NOMO-1 (cell line): Measurements from ENCODE around the gene GRPEL2.
A peak's percentile ranks its signal among the peaks of the same experiment; 100 is the strongest.

Experiments
- DNase-seq, 2 experiments: peaks; one replicate each; lab custom pipeline; 2025; ENCODE audit not compliant: unreplicated experiment in 2 of 2; lab: John Stamatoyannopoulos, UW

The GRPEL2 gene

GRCh38 chr5:149317281-149318048 is 27.8 kb upstream of the GRPEL2 start:
- peak; percentile 3 to 53 for DNase-seq

GRCh38 chr5:149319174-149319573 is 26.1 kb upstream of the GRPEL2 start:
- DNase-seq: no peak

GRCh38 chr5:149320791-149321330 is 24.4 kb upstream of the GRPEL2 start:
- DNase-seq: no peak

GRCh38 chr5:149322518-149322917 is 22.8 kb upstream of the GRPEL2 start:
- DNase-seq: no peak

GRCh38 chr5:149323210-149323609 is 22.1 kb upstream of the GRPEL2 start:
- no peak for DNase-seq

- no peak for DNase-seq
Observed at GRCh38 chr5:149323621-149324205, 21.6 kb upstream of the GRPEL2 start.

- DNase-seq: no peak
Observed at GRCh38 chr5:149324641-149325040, 20.7 kb upstream of the GRPEL2 start.

- no peak for DNase-seq
Observed at GRCh38 chr5:149325166-149325735, 20.0 kb upstream of the GRPEL2 start.

- no peak for DNase-seq
Observed at GRCh38 chr5:149325894-149326293, 19.4 kb upstream of the GRPEL2 start.

GRCh38 chr5:149326611-149327010 is 18.7 kb upstream of the GRPEL2 start:
- no peak for DNase-seq

GRCh38 chr5:149328177-149328576 is 17.1 kb upstream of the GRPEL2 start:
- no peak for DNase-seq

GRCh38 chr5:149333711-149334443 is 11.4 kb upstream of the GRPEL2 start:
- no peak for DNase-seq

- no peak for DNase-seq
Observed at GRCh38 chr5:149337736-149338135, 7.6 kb upstream of the GRPEL2 start.

GRCh38 chr5:149338364-149338763 is 6.9 kb upstream of the GRPEL2 start:
- no peak for DNase-seq

GRCh38 chr5:149340920-149341319 is 4.4 kb upstream of the GRPEL2 start:
- DNase-seq: no peak

GRCh38 chr5:149341876-149342275 is 3.4 kb upstream of the GRPEL2 start:
- no peak for DNase-seq

- DNase-seq: peak in 1 of 2 experiments; percentile 58
Observed at GRCh38 chr5:149344151-149344550, 1.1 kb upstream of the GRPEL2 start.

- DNase-seq: peak in 1 of 2 experiments; percentile 25
Observed at GRCh38 chr5:149345892-149346222, 558 bp downstream of the GRPEL2 start.

- no peak for DNase-seq
Observed at GRCh38 chr5:149348518-149348917, 3.2 kb downstream of the GRPEL2 start.

GRCh38 chr5:149349382-149349781 is 4.1 kb downstream of the GRPEL2 start:
- no peak for DNase-seq

GRCh38 chr5:149352169-149352568 is 6.9 kb downstream of the GRPEL2 start:
- no peak for DNase-seq
